Choroid plexus epithelial cell (primary cell): ENCODE results near the gene TNFSF9.

Experiments
- DNase-seq: peaks from one replicate; pipeline ENCODE4 v3.0.0-alpha.2; 2010; ENCODE audit warnings: low read depth
- H3K4me3 ChIP-seq: 2 replicates; pipeline ENCODE4 v1.5.1; 2011; ENCODE audit warnings: low read depth, mild to moderate bottlenecking, control low read depth, low read length, moderate library complexity
- TF ChIP-seq, protein P1 (sequence below): conservative IDR thresholded peaks from 2 replicates; pipeline ENCODE4 v1.5.1; 2011; ENCODE audit warnings: low read depth, mild to moderate bottlenecking, control low read depth, inconsistent platforms, low read length, moderate library complexity

The TNFSF9 gene

GRCh38 chr19:6568816-6569215 is 38.0 kb downstream of the TNFSF9 start:
- H3K4me3 ChIP-seq, result no peak overlapping the region
- no peak for DNase-seq
- TF ChIP-seq, protein P1, sequence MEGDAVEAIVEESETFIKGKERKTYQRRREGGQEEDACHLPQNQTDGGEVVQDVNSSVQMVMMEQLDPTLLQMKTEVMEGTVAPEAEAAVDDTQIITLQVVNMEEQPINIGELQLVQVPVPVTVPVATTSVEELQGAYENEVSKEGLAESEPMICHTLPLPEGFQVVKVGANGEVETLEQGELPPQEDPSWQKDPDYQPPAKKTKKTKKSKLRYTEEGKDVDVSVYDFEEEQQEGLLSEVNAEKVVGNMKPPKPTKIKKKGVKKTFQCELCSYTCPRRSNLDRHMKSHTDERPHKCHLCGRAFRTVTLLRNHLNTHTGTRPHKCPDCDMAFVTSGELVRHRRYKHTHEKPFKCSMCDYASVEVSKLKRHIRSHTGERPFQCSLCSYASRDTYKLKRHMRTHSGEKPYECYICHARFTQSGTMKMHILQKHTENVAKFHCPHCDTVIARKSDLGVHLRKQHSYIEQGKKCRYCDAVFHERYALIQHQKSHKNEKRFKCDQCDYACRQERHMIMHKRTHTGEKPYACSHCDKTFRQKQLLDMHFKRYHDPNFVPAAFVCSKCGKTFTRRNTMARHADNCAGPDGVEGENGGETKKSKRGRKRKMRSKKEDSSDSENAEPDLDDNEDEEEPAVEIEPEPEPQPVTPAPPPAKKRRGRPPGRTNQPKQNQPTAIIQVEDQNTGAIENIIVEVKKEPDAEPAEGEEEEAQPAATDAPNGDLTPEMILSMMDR, result no peak

GRCh38 chr19:6570764-6571163 is 39.9 kb downstream of the TNFSF9 start:
- no peak for DNase-seq
- no peak overlapping the region for H3K4me3 ChIP-seq
- TF ChIP-seq, protein P1, result no peak

- DNase-seq, result no peak
- TF ChIP-seq, protein P1, result no peak
- H3K4me3 ChIP-seq, result no peak overlapping the region
Observed at GRCh38 chr19:6571167-6571566, 40.3 kb downstream of the TNFSF9 start.

GRCh38 chr19:6572217-6572616 is 41.4 kb downstream of the TNFSF9 start:
- no peak for DNase-seq
- no peak overlapping the region for H3K4me3 ChIP-seq
- TF ChIP-seq, protein P1, result no peak

DNA sequence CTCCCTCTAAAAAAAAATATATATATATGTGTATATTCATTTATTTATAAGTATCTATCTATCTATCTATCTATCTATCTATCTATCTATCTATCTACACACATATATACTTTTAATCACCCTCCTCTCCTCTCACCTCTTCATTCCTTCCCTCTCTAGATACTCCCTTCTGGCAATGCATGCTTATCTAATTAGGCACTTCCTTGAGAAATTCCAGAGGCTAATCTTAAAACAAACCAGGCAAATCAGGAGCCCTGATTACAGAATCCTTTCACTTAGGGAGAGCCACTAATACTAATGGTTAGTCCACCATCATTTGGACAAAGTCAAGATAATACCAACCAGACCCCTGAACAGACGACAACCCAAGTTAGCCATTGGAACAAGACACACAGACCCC is 42.5 kb downstream of the TNFSF9 start:
- TF ChIP-seq, protein P1, result no peak
- no peak for DNase-seq
- H3K4me3 ChIP-seq, result no peak overlapping the region

GRCh38 chr19:6576869-6577475 is 46.1 kb downstream of the TNFSF9 start:
- DNase-seq, result no peak
- TF ChIP-seq, protein P1, result no peak
- no peak overlapping the region for H3K4me3 ChIP-seq

GRCh38 chr19:6577476-6578125 is 46.8 kb downstream of the TNFSF9 start:
- no peak overlapping the region for H3K4me3 ChIP-seq
- DNase-seq, result no peak

More at GRCh38 chr19:6577476-6578125, 46.8 kb downstream of the TNFSF9 start:
- TF ChIP-seq, protein P1, result no peak
